Muscle layer of duodenum (tissue), 2 donors: ENCODE results near the gene RPL19.
"Not testable (repeated sequence)": the region's sequence is repeated elsewhere in the genome, so short reads cannot be mapped to it uniquely, and the experiment has no call there.

Experiments
- H3K27ac ChIP-seq: one replicate; pipeline ENCODE4 v1.7.0; 2013; ENCODE audit warnings: mild to moderate bottlenecking, low read length
- H3K27me3 ChIP-seq: one replicate; pipeline ENCODE4 v1.7.0; 2013; ENCODE audit warnings: low read depth, mild to moderate bottlenecking, control low read depth, low read length
- H3K36me3 ChIP-seq, 2 donors: one replicate each; pipeline ENCODE4 v1.7.0; 2013; ENCODE audit warnings: low read length in 2 of 2, control low read depth in 1 of 2, mild to moderate bottlenecking in 1 of 2; ENCODE audit not compliant: insufficient read depth in 2 of 2, control insufficient read depth in 1 of 2
- H3K4me1 ChIP-seq, 2 donors: one replicate each; pipeline ENCODE4 v1.7.0; 2013; ENCODE audit warnings: low read length in 2 of 2, mild to moderate bottlenecking in 2 of 2, control low read depth in 1 of 2, moderate library complexity in 1 of 2; ENCODE audit not compliant: insufficient read depth in 2 of 2, control insufficient read depth in 1 of 2
- H3K4me3 ChIP-seq, 2 donors: one replicate each; pipeline ENCODE4 v1.7.0; 2013; ENCODE audit warnings: low read length in 2 of 2, low read depth in 1 of 2, mild to moderate bottlenecking in 1 of 2
- H3K9me3 ChIP-seq, 2 donors: one replicate each; pipeline ENCODE4 v1.7.0; 2013; ENCODE audit warnings: low read length in 2 of 2, control low read depth in 1 of 2, mild to moderate bottlenecking in 1 of 2; ENCODE audit not compliant: control insufficient read depth in 1 of 2
- donor health status: healthy.

The RPL19 gene

DNA sequence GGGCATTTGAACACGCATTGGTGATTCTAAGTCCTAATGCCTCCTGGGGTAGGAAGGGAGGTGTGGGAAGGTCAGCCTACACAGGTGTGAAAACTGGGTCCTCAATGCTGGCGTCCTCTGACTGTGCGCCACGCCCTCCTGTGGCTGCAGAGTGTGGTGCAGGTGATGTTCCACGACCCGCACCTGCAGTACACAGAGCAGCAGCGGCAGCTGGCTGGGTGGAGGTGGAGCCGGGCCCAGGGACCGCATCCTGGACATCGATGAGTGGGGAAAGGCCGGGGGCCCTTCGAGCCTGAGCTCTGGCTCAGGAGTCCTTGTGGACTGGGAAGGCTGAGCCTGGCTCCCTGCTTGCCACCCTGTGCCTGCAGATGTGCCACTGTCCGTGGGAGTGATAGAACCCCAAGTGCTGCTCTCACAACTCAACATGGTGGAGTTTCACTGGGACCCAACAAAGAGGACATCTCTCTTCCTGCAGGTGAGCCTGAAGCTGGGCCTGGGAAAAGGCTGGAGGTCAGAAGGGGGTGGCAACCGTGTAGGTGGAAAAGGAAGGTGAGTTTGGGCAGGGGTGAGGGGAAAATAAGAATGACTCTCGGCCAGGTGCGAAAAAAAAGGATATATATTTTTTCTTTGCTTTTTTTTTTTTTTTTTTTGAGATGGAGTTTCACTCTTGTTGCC, 39.7 kb downstream of the RPL19 start:
- H3K36me3 ChIP-seq, result no peaks in the 10 kb centered on the region
- no peak overlapping the region for H3K27ac ChIP-seq
- peaks cover 4% of the 10 kb centered on the region for H3K27me3 ChIP-seq
- no peaks in the 10 kb centered on the region for H3K9me3 ChIP-seq
- H3K4me1 ChIP-seq, result peaks cover 0 to 3% of the 10 kb centered on the region in 2 donors
- no peak overlapping the region for H3K4me3 ChIP-seq

DNA sequence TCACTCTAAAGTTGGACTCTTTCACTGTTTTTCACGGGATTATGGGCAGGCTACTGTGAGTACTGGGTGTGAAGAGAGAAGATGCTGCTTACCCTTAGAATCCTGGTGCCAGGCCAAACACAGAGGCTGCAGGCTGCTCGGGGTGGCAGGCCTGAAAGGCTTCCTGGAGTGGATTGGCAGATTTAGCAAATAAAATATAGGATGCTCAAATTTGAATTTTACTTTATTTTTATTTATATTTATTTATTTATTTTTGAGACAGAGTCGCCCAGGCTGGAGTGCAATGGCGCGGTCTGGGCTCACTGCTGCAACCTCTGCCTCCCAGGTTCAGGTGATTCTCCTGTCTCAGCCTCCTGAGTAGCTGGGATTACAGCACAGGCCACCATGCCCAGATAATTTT, 40.5 kb downstream of the RPL19 start:
- no peaks in the 10 kb centered on the region for H3K36me3 ChIP-seq
- H3K9me3 ChIP-seq, result no peaks in the 10 kb centered on the region
- peaks cover 0 to 6% of the 10 kb centered on the region in 2 donors for H3K4me1 ChIP-seq
- H3K27ac ChIP-seq, result no peak overlapping the region
- peaks cover 3% of the 10 kb centered on the region for H3K27me3 ChIP-seq
- no peak overlapping the region for H3K4me3 ChIP-seq

DNA sequence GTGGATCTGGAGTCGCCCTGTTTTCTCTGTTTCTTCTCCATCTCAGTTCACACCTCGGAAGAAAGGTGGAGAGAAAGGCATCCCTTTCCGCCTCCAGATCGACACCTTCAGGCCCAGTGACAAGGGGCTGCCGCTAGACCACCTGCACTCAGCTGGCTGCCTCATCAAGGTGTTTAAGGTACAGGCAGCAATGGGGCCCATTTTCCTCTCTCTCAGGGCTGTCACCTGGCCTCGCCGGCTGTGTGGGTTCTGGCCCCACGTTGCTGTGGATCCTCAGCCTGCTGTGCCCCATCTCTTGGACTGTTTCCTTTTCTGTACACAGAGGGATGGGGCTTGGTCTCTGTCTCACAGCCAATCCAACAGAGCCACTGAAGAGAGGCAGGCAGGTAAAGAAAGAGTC, 43.1 kb downstream of the RPL19 start:
- no peaks in the 10 kb centered on the region for H3K9me3 ChIP-seq
- H3K27me3 ChIP-seq, result no peaks in the 10 kb centered on the region

DNA sequence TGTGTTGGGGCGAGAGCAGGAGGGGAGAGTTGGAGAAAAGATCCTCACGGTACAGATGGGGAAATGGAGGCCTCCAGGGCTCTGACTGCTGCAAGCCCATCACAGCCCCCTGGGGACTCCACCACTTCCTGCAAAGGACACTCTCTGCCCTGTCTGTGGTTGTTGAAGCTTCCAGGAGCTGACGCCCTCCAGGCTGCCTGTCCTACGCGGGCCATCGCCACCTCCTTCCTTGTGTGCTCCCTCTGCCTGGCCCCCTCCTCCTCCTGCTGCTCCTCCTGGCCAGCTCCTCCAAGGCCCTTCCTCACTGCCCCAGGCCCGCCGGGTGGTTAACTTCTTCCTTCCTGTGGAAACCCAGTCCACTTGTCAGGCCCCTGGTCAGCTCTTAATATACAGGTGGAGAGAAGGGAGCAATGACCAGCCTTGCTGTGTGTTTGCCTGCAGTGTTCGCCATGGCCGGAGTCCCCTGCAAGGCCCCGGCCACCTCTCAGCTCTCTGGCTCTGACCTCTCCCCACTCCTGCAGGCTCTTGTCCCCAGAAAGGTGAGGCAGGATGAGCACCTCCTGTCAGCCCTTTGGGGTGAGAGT, 44.0 kb downstream of the RPL19 start:
- Histone ChIP-seq H3K4me3 (no peak overlapping the region), H3K27ac (no peak overlapping the region), H3K4me1 (peaks cover 0 to 6% of the 10 kb centered on the region in 2 donors), H3K9me3 (no peaks in the 10 kb centered on the region), H3K36me3 (no peaks in the 10 kb centered on the region), H3K27me3 (no peaks in the 10 kb centered on the region)

More for the DNA sequence above, 43.1 kb downstream of the RPL19 start:
- H3K4me3 ChIP-seq, result no peak overlapping the region
- peaks cover 0 to 6% of the 10 kb centered on the region in 2 donors for H3K4me1 ChIP-seq
- no peaks in the 10 kb centered on the region for H3K36me3 ChIP-seq
- no peak overlapping the region for H3K27ac ChIP-seq

DNA sequence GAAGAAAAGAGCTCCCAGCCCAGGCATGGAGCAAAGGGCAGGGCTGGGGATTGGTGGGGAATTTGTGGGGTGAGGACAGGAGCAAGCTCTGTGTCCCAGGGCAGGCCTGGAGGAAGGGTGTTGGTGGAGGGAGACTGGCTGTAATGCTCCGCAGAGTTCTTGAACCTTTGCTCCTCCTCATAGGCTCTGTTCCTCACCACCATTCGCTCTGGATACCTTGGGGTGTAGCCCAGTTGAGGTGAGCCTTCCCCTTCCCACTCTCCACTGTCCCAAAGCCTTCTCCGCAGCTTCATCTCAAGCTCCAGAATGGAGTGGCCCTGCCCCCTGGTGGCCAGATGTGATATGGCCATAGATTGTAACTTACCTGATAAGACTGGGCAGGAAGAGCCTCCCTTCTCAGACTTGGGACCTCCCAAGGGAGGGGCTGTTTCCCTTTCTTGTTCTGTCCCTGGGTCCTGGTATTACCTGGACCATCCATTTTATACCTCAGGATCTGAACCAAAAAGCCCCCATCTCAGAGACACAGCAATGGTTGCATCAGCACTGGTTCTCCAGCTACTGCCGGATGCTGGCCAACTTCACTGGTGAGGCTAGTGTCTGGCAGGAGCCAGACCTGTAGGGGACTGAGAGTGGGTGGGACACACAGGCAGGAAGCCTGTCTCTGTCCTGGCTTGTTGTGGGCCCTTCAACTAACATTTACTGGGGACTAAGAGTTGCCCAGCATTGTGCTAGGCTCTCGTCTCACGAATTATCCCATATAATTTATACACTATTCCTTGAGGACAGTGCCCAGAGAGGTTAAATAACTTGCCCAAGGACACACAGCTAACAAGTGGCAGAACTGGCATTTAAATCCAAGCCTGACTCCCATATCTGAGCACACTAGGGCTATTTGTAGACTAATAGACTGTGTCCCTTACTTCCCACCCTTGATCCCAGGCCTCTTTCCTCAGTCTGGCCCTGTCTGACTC, 44.8 kb downstream of the RPL19 start:
- Histone ChIP-seq H3K9me3 (no peaks in the 10 kb centered on the region), H3K4me1 (peaks cover 0 to 6% of the 10 kb centered on the region in 2 donors), H3K4me3 (no peak overlapping the region), H3K36me3 (no peaks in the 10 kb centered on the region), H3K27ac (no peak overlapping the region), H3K27me3 (no peaks in the 10 kb centered on the region)

DNA sequence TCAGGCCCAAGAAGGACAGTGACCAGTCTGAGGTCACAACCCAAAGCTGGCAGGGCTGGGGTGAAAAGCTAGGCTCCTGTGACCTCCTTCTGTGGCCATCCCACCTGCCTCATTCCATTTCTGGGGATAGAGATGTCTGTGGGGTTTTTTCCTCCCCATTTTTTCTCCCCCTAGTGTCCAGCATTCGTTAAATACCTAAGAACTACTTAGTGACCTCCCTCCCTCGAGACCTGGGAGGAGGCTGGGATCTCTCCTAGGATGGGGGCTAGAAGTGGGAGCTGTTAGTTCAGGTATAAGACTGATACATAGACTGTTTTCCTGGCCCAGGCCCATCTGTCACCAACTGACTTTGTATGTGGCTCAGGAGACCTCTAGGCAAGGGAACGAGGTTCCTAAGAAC, 46.2 kb downstream of the RPL19 start:
- Histone ChIP-seq H3K27me3 (no peaks in the 10 kb centered on the region), H3K27ac (no peak overlapping the region), H3K4me1 (peaks cover 0 to 6% of the 10 kb centered on the region in 2 donors), H3K4me3 (no peak overlapping the region), H3K36me3 (no peaks in the 10 kb centered on the region), H3K9me3 (no peaks in the 10 kb centered on the region)

DNA sequence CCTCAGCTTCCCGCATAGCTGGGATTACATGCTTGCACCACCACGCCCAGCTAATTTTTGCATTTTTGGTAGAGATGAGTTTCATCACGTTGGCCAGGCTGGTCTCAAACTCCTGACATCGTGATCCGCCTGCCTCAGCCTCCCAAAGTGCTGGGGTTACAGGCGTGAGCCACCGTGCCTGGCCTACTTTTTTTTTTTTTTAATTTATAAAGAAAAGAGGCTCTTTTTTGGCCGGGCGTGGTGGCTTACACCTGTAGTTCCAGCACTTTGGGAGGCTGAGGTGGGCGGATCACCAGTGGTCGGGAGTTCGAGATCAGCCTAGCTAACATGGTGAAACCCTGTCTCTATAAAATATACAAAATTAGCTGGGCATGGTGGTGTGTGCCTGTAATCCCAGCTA, 50.0 kb downstream of the RPL19 start:
- not testable (repeated sequence) for H3K27ac ChIP-seq

DNA sequence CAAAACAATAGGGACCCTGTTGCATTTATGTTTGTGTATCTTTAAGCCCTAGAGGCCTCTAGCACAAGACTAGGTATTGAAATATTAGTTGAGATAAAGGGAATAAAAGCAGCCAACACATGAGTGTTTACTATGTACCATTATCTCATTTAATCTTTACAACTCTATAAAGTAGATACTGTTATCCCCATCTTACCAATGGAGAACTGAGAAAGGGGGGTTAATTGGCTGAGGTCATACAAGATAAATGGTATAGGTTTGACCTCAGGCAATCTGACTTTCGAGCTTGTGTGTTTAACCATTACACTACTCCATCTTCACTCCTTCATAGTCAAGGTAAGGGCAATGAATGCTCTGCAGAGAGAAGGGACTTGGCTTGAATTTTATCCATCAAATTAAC, 51.9 kb downstream of the RPL19 start:
- H3K36me3 ChIP-seq, result peaks cover 9 to 26% of the 10 kb centered on the region in 2 donors
- no peaks in the 10 kb centered on the region for H3K9me3 ChIP-seq
- no peak overlapping the region for H3K27ac ChIP-seq
- no peak overlapping the region for H3K4me3 ChIP-seq
- H3K27me3 ChIP-seq, result no peaks in the 10 kb centered on the region
- no peaks in the 10 kb centered on the region for H3K4me1 ChIP-seq

More for the DNA sequence above, 50.0 kb downstream of the RPL19 start:
- not testable (repeated sequence) for H3K4me3 ChIP-seq, H3K9me3 ChIP-seq, H3K27me3 ChIP-seq, H3K4me1 ChIP-seq
- peaks cover 9 to 16% of the 10 kb centered on the region in 2 donors for H3K36me3 ChIP-seq

DNA sequence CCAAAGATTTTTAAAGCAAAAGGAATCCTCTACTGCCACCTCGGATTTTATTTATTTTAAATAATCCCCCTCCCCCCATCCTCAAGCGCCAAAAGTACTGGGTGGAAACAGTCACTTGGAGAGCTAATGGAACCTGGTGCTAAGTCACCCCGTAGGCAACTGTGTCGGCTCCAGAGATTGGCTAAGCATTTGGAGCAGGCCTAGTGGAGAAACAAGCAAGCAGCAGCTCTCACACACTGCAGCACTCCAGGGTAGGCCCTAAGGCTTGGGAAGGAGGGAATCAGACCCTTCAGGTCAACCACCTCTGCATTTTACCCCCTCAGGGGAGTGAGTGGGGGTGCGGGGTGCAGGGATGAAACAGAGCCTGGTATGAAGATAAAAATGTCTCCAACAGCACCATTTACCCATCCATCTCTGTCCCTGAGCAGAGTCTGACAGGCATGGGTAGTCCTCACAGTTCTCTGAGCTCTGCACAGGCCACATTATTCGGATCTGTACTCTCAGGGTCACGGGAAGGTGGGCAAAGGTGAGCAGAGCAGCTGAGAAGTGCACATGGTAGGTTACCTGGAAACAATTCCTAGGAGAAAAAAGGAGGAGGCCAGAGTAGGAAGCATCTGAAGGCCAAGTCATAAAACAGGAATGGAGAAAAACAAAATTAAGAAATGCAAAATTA, 52.8 kb downstream of the RPL19 start:
- no peak overlapping the region for H3K27ac ChIP-seq

More for the DNA sequence above, 52.8 kb downstream of the RPL19 start:
- Histone ChIP-seq H3K27me3 (no peaks in the 10 kb centered on the region), H3K4me3 (no peak overlapping the region), H3K36me3 (peaks cover 14 to 35% of the 10 kb centered on the region in 2 donors), H3K9me3 (no peaks in the 10 kb centered on the region), H3K4me1 (no peaks in the 10 kb centered on the region)
